Central memory CD4-positive, alpha-beta T cell (primary cell): ENCODE measurements around the gene SETBP1.

Experiments used
- DNase-seq: peaks from one replicate; pipeline ENCODE4 v3.0.0; 2022

The SETBP1 gene

GRCh38 chr18:44821924-44822323 is 141.2 kb downstream of the SETBP1 start:
- DNase-seq = no peak

- no peak for DNase-seq
Measured at GRCh38 chr18:44823286-44823685, 142.6 kb downstream of the SETBP1 start.

- no peak for DNase-seq
Measured at GRCh38 chr18:44823782-44824181, 143.1 kb downstream of the SETBP1 start.

DNA sequence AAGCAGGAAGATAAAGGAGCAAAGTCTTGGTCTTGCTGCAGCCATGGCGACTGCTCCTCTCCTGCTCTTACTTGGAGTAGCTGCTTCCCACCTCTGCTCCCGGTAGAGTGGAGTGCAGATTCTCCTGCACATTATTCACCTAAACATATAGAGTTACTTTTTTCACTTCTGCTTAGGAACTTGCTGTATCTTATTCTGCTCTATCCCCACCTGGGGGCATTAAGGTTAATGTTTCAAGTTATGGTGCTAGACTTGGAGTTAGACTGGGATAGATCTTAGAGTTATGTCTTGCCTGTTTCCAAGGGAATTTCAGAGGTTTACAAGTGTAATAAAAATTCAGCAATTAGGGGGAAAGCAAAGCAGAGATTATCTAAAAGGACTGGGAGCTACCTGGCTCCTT is 144.2 kb downstream of the SETBP1 start:
- DNase-seq = no peak

DNA sequence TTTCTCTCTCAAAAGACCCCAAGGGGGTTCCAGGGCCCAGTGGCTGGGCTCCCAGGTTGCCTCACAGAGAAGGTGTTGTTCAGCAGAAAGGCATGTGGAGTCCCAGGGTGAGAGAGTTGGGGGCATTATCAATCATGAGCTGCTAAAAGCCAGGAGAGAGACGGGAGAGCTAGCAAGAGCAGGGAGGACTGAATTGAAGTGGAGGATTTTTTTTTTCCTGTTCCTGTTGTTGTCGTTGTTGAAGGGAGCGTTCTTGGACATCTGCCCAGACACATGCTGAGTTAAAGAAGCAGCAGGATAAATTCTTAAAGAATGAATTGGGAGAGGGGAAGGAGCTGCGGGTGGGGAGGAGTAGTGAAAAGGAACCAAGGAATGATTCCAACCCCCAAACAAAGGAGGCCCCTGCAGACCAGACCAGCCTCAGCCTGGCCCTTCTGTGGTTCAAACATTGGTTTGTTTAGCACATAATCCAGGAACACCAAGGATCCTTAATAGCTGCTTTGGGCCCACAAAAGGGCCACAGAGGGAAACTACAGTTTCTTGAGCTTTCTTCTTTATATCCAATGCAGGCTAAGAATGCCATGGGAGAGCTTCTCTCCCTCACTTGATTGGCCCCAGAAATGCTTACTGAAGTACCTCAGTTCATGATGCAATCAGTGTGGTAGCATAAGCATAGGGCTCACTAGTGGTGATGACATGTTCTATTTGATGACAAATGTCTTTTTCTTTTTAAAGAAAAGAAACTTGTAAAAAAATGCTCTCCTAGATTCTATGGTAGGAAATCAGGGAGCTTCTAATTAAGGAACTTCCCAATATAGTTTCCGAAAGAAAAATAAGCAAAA is 146.0 kb downstream of the SETBP1 start:
- DNase-seq = no peak

GRCh38 chr18:44828080-44828479 is 147.4 kb downstream of the SETBP1 start:
- DNase-seq = no peak

DNA sequence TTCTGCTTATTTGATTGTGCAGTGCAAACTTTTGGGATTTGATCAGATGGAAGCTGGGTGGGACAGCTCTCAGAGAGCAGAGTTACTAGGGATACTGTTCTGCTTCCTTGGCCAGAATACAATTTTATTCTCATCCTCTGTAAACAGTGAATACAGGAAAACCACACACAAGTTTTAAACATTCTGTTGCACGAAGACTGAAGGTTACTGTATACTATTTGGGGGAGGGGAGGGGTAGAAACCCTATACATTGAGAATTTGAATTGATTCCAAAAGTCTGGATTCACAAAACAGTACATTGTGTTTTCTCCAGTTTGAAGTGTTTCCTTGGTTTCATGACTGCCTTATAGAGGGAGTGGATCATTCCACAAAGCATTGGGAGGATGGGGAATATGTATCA is 149.9 kb downstream of the SETBP1 start:
- DNase-seq = no peak

- no peak for DNase-seq
Measured at GRCh38 chr18:44833786-44834185, 153.1 kb downstream of the SETBP1 start.

DNA sequence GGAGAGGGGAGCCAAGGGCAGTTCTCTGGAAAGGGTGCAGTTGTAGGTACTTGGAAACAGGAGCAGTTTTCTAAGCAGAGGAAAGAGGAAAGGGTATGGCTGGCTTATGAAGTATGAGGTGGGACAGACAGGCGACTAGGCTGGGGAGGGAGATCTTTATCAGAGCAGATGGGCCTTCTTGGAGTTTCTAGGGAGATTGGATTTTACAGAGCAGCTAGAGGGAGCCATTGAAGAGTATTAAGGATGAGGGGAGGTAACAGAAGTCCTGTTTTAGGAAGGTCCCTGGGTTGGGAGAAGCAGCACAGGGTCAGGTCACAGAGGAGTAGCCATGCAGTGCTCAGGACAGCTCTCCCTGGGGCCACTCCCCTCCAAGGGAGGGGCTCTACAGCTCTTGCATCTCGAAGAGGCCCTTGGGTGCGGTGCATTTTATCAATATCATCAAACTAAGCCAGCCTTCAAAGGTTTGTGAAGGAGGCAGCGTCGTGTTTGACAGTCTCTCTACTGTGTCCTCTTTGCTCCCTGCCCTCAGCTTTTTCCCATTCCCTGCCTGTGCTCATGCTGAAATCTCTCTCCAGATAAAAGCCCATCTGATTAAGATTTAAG is 154.3 kb downstream of the SETBP1 start:
- no peak for DNase-seq

- no peak for DNase-seq
Measured at GRCh38 chr18:44835703-44836102, 155.0 kb downstream of the SETBP1 start.

DNA sequence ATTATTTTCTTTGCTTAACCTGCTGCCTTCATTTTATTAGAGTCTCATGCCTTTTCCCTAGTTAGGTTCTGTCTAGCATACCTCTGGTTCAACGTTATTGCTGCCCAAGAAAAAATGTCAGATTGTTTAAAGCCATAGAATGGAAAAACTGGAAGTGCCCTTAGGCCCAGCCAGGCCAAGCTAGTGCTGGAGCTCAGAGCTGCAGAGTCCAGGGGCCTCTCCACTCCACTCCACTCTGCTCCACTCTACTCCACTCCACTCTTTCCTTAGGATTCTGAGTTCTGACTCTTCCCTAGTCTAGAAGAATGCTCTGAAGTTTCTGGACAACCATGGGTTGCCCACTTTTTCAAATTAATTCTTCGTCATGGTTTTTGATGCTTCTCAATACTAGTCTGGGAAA is 155.6 kb downstream of the SETBP1 start:
- no peak for DNase-seq

- DNase-seq = no peak
Measured at GRCh38 chr18:44837482-44838180, 156.9 kb downstream of the SETBP1 start.

DNA sequence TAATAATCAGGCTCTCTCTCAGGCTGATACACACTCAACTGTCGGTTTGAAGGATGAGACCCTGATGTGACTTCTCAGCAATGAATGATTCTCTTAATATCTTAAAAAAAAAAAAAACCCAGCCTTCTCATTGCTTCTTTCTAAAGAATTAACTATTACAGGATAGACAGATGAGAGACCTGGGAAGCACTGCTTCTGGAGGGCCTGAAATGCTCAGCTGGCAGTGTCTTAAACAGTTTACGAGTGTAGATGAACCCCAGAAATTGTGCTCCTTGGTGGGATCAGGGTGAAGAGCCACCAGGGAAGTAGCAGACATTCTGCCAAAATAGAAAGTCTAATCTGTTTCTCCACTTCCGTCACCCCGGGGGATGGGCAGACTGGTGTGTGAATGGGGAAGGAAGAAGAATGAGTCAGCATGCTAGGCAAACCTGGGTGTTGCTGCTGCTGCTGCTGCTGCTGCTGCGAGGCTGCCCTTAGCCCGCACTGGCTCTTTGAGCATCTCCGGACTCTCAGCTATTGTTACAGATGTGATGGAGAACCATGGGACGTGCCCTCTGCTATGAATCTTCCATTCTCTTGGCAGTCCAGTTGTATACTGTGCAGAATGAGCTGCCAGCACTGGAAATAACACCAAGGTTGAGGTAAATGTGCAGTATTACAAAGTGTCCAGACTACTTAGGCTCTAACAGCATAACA is 158.4 kb downstream of the SETBP1 start:
- DNase-seq = peak; percentile 19

DNA sequence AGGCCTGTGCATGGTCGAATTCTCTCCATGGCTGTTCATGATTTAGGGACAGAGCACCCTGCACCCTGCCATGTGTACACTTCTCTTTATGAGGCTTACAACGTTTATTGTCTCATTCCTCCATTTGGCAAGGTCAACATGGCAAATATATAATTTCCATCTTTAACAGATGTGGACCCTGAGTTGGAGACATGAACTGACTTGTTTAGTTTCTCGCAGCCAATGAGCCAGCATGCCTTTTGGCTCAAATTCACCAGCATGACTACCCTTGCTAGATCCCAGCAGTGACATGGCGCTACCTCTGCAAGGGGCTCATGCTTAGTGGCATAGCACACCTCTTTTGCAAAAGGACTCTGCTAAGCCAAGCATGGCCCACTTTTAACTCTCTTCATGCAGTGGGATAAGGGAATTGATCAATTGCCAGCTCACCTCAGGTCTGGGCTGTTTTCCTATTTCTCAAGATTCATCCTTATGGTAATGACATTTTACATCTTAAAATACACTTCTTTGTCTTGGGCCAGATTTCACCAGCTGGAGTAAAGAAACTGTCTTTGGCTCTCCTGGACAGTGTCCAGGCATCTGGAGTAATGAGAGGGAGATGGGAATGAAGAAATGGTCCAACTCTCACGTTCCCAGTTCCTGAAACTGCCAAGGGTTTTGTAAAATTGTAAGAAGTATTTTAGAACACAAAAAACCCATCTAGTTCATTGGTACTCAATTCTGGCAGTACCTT is 159.5 kb downstream of the SETBP1 start:
- no peak for DNase-seq

DNA sequence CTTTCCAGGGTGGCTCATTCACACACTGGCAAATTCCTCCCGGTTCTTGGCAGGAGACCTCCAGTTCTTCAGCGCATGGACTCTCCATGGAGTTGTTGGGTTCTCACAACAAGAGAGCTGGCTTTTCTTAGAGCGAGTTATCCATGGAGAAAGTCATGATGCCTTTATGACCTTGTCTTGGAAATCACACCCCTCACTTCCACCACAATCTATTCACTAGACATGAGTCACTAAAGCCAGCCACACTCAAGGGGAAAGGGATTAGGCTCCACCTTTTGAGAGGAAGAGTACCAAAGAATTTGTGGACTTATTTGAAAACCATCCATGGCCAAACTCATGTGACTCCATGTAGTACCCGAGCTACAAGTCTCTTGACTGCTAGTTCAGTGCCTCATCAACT is 160.5 kb downstream of the SETBP1 start:
- DNase-seq = no peak

DNA sequence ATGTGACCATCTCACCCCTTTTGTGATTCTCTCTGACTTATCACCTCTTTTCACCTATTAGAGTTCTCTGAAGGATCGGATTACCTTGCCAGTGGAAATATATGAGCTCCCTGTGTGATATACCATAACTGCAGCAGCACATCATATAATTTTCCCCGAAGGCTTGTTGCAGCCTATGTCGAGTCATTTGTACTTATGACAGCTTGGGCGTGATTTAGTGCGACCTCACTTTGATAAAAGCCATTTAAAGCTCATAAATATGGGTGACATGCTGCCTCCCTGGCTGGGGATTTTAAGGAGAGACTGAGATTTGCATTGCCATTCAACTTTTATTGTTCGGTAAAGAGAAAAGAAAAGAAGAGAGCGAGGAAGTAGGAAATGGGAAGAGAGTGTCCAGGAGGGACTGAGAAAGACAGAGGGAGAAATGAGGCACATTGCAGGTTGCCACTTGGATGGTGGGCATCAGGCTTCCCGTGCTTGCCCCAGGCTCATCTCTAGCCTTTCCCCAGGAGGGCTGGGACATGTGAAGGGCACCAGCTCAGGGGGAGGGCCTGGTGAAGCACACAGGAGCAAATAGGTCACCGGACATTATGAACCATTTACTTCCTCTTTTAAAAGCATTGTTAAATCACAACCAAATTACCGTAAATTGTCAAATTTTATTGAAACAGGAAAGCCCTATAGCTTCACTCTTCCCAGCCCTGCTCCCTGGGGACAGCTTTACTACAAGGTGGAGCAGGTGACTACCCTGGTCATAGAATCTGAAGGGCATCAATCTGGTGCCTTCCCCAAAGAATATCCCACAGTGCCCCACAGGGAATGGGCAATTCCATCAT is 161.3 kb downstream of the SETBP1 start:
- no peak for DNase-seq

DNA sequence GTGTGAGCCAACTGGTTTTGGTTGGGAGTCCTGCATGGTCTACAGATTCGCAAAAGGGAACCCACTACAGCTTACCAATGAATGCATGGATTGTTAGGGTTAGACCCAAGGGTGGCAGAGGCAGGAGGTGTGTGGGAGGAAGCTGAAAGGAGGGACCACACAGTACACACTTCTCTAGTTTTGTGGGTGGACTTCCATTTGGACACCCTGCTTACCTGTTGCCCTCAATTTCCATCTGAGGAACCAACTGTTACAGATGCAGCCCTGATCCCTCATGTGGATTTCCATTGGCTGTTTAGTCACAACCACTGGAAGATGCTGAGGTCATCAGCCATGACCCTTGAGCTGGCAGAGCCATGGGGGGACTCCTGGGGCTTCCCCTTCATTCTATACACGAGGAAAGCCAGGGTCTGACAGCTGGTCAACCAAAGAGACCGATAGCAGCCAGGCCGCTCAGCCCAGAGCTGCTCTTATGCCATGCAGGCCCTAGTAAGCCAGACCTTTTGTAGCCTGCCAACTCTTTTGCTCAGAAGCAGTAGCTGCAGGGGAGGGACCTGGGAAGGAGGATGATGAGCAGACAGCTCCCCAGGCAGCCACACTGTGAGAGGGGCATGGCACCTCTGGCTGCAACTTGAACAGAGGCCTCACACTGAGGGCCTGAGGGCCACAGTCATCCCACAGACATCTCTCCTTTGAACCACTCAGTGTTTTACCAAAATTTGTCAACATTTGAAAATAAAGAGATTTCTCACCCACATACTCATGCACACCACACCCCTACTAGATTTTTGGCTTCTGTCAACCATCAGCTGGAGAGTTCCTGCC is 162.1 kb downstream of the SETBP1 start:
- no peak for DNase-seq

- DNase-seq = no peak
Measured at GRCh38 chr18:44844486-44844885, 163.8 kb downstream of the SETBP1 start.

GRCh38 chr18:44846450-44846849 is 165.8 kb downstream of the SETBP1 start:
- DNase-seq = no peak

GRCh38 chr18:44848644-44849335 is 168.1 kb downstream of the SETBP1 start:
- no peak for DNase-seq
